K562 (cell line): Measurements from ENCODE around the gene NAT14. TPM values are rescaled to one million over a fixed set of nuclear protein-coding genes. Genes with fewer than 3 reads are reported as not detected.

Experiments
- RAD51 ChIP-seq: fragments of 450-650 bp; IDR thresholded peaks from 2 replicates; pipeline ENCODE4 v1.7.1; 2016; ENCODE audit warnings: low read depth, mild to moderate bottlenecking, borderline replicate concordance
- VEZF1 ChIP-seq: fragments of 200-800 bp; sonication (Bioruptor generic); IDR thresholded peaks from 2 replicates; pipeline ENCODE4 v1.6.1; 2017; ENCODE audit warnings: missing genetic modification characterization, missing compliant biosample characterization
- ZKSCAN3 ChIP-seq: fragments of 250-450 bp; sonication (Bioruptor Pico); IDR thresholded peaks from 2 replicates; pipeline ENCODE4 v1.4.0; 2020
- ZMIZ1 ChIP-seq, 2 experiments: fragments of 150-350 bp in 1 of 2; IDR thresholded peaks; 2 replicates each; pipeline ENCODE4 v1.6.1; 2012 to 2016; ENCODE audit warnings: low read depth in 2 of 2, low read length in 2 of 2, mild to moderate bottlenecking in 1 of 2, moderate library complexity in 1 of 2
- polyA plus RNA-seq, 8 experiments: library from polyadenylated mRNA; depleted of rRNA in 4 of 8; stranded (reverse) in 5 of 8; unstranded in 3 of 8; fragments of >200 nt; fragmentation: Nextera tagmentation in 2 of 8; fragmentation: Illumina TruSeq in 1 of 8; extraction: Ambion mirVana in 2 of 8; extraction: Trizol in 1 of 8; gene quantifications; 2 replicates each; pipeline versions ENCODE4 v1.2.1 to v1.2.3, GENCODE V29; 2011 to 2014; ENCODE audit warnings: inconsistent platforms in 1 of 8, missing spikeins in 1 of 8
- total RNA-seq, 7 experiments: library from RNA; depleted of rRNA in 6 of 7; stranded (reverse); fragments of >200 nt in 6 of 7; fragmentation: Illumina TruSeq in 2 of 7; extraction: Trizol in 2 of 7; gene quantifications; 2 replicates each; pipeline versions ENCODE4 v1.2.1 to v1.2.3, GENCODE V29; 2011 to 2021; ENCODE audit warnings: low replicate concordance in 1 of 7

The NAT14 gene
- total and polyA plus RNA-seq, 9 of the 15 experiments (the other 6 are each of a cell fraction or from before 2014, with no cell fraction given), result 2.4 to 77.0 (median 26.7) TPM

GRCh38 chr19:55442372-55442961 is 42.5 kb upstream of the NAT14 start (continued):
- no peak for TF ChIP-seq ZMIZ1 (IDR thresholded peaks at IDR 0.05; ENCODE audit: low read depth in 2 of 2, low read length in 2 of 2)
- no peak for TF ChIP-seq ZKSCAN3 (CRISPR knock-in tag)
- TF ChIP-seq VEZF1 (CRISPR knock-in tag), result peak; percentile 27; the same call in 1 of the 2 replicates
- TF ChIP-seq RAD51, result no peak
